Measurements from ENCODE around the gene MTMR12.
"Not testable (repeated sequence)": the region's sequence is repeated elsewhere in the genome, so short reads cannot be mapped to it uniquely, and the experiment has no call there.

The MTMR12 gene

GRCh38 chr5:32285510-32286138 lies 27.1 kb downstream of the MTMR12 start:
- Histone ChIP-seq H3K9ac (ENCODE audit: insufficient read length) (no peak overlapping the region), H3K27ac (no peak overlapping the region), H3K4me3 (no peak overlapping the region), H3K36me3 (ENCODE audit: insufficient read depth, low read length) (no peaks in the 10 kb centered on the region), H3K9me3 (ENCODE audit: low read depth, low read length) (no peaks in the 10 kb centered on the region)
- no peak for DNase-seq (ENCODE audit: low read depth, low spot score)
- TF ChIP-seq FOXP2 (optimal IDR thresholded peaks at IDR 0.05; ENCODE audit: control extremely low read depth, extremely low read length, insufficient read depth) (no peak), POLR2AphosphoS5 (IDR thresholded peaks at IDR 0.05; ENCODE audit: borderline replicate concordance, low read depth, low read length) (no peak), EZH2 (IDR thresholded peaks at IDR 0.05) (no peak)

GRCh38 chr5:32283539-32284377 lies 29.0 kb downstream of the MTMR12 start:
- no peak for TF ChIP-seq POLR2AphosphoS5 (IDR thresholded peaks at IDR 0.05; ENCODE audit: borderline replicate concordance, low read depth, low read length)
- TF ChIP-seq FOXP2 (optimal IDR thresholded peaks at IDR 0.05; ENCODE audit: control extremely low read depth, extremely low read length, insufficient read depth), result no peak
- TF ChIP-seq EZH2 (IDR thresholded peaks at IDR 0.05), result no peak
- Histone ChIP-seq H3K9ac (ENCODE audit: insufficient read length) (no peak overlapping the region), H3K36me3 (ENCODE audit: insufficient read depth, low read length) (no peaks in the 10 kb centered on the region), H3K27ac (no peak overlapping the region), H3K9me3 (ENCODE audit: low read depth, low read length) (no peaks in the 10 kb centered on the region), H3K4me3 (no peak overlapping the region)
- DNase-seq (ENCODE audit: low read depth, low spot score), result no peak

- no peak for TF ChIP-seq EZH2 (IDR thresholded peaks at IDR 0.05)
- TF ChIP-seq FOXP2 (optimal IDR thresholded peaks at IDR 0.05; ENCODE audit: control extremely low read depth, extremely low read length, insufficient read depth), result no peak
- no peak for TF ChIP-seq POLR2AphosphoS5 (IDR thresholded peaks at IDR 0.05; ENCODE audit: borderline replicate concordance, low read depth, low read length)
These were observed 29.7 kb downstream of the MTMR12 start for GRCh38 chr5:32283061-32283460.

GRCh38 chr5:32282633-32283032 lies 30.1 kb downstream of the MTMR12 start:
- H3K9ac ChIP-seq (ENCODE audit: insufficient read length), result no peak overlapping the region
- no peaks in the 10 kb centered on the region for H3K36me3 ChIP-seq (ENCODE audit: insufficient read depth, low read length)
- H3K9me3 ChIP-seq (ENCODE audit: low read depth, low read length), result no peaks in the 10 kb centered on the region
- H3K4me3 ChIP-seq, result no peak overlapping the region
- H3K27ac ChIP-seq, result no peak overlapping the region
- TF ChIP-seq FOXP2 (optimal IDR thresholded peaks at IDR 0.05; ENCODE audit: control extremely low read depth, extremely low read length, insufficient read depth), result no peak
- no peak for TF ChIP-seq POLR2AphosphoS5 (IDR thresholded peaks at IDR 0.05; ENCODE audit: borderline replicate concordance, low read depth, low read length)
- no peak for TF ChIP-seq EZH2 (IDR thresholded peaks at IDR 0.05)
- no peak for DNase-seq (ENCODE audit: low read depth, low spot score)

More at GRCh38 chr5:32283061-32283460, 29.7 kb downstream of the MTMR12 start:
- Histone ChIP-seq H3K27ac (no peak overlapping the region), H3K9ac (ENCODE audit: insufficient read length) (no peak overlapping the region), H3K9me3 (ENCODE audit: low read depth, low read length) (no peaks in the 10 kb centered on the region), H3K36me3 (ENCODE audit: insufficient read depth, low read length) (no peaks in the 10 kb centered on the region), H3K4me3 (no peak overlapping the region)
- no peak for DNase-seq (ENCODE audit: low read depth, low spot score)

- H3K36me3 ChIP-seq (ENCODE audit: insufficient read depth, low read length); DNase-seq (ENCODE audit: low read depth, low spot score); H3K27ac ChIP-seq; H3K9ac ChIP-seq (ENCODE audit: insufficient read length); H3K9me3 ChIP-seq (ENCODE audit: low read depth, low read length); H3K4me3 ChIP-seq: not testable (repeated sequence)
These were observed 31.2 kb downstream of the MTMR12 start for GRCh38 chr5:32281378-32282133.

- Histone ChIP-seq H3K27ac (no peak overlapping the region), H3K9ac (ENCODE audit: insufficient read length) (no peak overlapping the region), H3K9me3 (ENCODE audit: low read depth, low read length) (no peaks in the 10 kb centered on the region), H3K36me3 (ENCODE audit: insufficient read depth, low read length) (no peaks in the 10 kb centered on the region), H3K4me3 (no peak overlapping the region)
- no peak for TF ChIP-seq EZH2 (IDR thresholded peaks at IDR 0.05)
- TF ChIP-seq POLR2AphosphoS5 (IDR thresholded peaks at IDR 0.05; ENCODE audit: borderline replicate concordance, low read depth, low read length), result no peak
- no peak for TF ChIP-seq FOXP2 (optimal IDR thresholded peaks at IDR 0.05; ENCODE audit: control extremely low read depth, extremely low read length, insufficient read depth)
- no peak for DNase-seq (ENCODE audit: low read depth, low spot score)
These were observed 32.1 kb downstream of the MTMR12 start for GRCh38 chr5:32280656-32281081.

GRCh38 chr5:32279786-32280185 lies 33.0 kb downstream of the MTMR12 start:
- no peak overlapping the region for H3K9ac ChIP-seq (ENCODE audit: insufficient read length)
- DNase-seq (ENCODE audit: low read depth, low spot score), result no peak
- TF ChIP-seq EZH2 (IDR thresholded peaks at IDR 0.05) (no peak), FOXP2 (optimal IDR thresholded peaks at IDR 0.05; ENCODE audit: control extremely low read depth, extremely low read length, insufficient read depth) (no peak), POLR2AphosphoS5 (IDR thresholded peaks at IDR 0.05; ENCODE audit: borderline replicate concordance, low read depth, low read length) (no peak)
- no peak overlapping the region for H3K4me3 ChIP-seq
- H3K36me3 ChIP-seq (ENCODE audit: insufficient read depth, low read length), result no peaks in the 10 kb centered on the region
- no peak overlapping the region for H3K27ac ChIP-seq
- no peaks in the 10 kb centered on the region for H3K9me3 ChIP-seq (ENCODE audit: low read depth, low read length)

- no peak for TF ChIP-seq EZH2 (IDR thresholded peaks at IDR 0.05)
- no peak for TF ChIP-seq POLR2AphosphoS5 (IDR thresholded peaks at IDR 0.05; ENCODE audit: borderline replicate concordance, low read depth, low read length)
- no peak for TF ChIP-seq FOXP2 (optimal IDR thresholded peaks at IDR 0.05; ENCODE audit: control extremely low read depth, extremely low read length, insufficient read depth)
- Histone ChIP-seq H3K9me3 (ENCODE audit: low read depth, low read length) (no peaks in the 10 kb centered on the region), H3K4me3 (no peak overlapping the region), H3K9ac (ENCODE audit: insufficient read length) (no peak overlapping the region), H3K36me3 (ENCODE audit: insufficient read depth, low read length) (peaks cover 2% of the 10 kb centered on the region; the same call in 1 of the 2 replicates), H3K27ac (no peak overlapping the region)
- no peak for DNase-seq (ENCODE audit: low read depth, low spot score)
These were observed 33.5 kb downstream of the MTMR12 start for GRCh38 chr5:32279223-32279622.

Data from SK-N-MC (cell line).